ENCODE results near the gene KCNAB3.

The KCNAB3 gene

GRCh38 chr17:7940743-7941142 is 11.1 kb upstream of the KCNAB3 start:
- TF ChIP-seq, protein P1, sequence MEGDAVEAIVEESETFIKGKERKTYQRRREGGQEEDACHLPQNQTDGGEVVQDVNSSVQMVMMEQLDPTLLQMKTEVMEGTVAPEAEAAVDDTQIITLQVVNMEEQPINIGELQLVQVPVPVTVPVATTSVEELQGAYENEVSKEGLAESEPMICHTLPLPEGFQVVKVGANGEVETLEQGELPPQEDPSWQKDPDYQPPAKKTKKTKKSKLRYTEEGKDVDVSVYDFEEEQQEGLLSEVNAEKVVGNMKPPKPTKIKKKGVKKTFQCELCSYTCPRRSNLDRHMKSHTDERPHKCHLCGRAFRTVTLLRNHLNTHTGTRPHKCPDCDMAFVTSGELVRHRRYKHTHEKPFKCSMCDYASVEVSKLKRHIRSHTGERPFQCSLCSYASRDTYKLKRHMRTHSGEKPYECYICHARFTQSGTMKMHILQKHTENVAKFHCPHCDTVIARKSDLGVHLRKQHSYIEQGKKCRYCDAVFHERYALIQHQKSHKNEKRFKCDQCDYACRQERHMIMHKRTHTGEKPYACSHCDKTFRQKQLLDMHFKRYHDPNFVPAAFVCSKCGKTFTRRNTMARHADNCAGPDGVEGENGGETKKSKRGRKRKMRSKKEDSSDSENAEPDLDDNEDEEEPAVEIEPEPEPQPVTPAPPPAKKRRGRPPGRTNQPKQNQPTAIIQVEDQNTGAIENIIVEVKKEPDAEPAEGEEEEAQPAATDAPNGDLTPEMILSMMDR (IDR thresholded peaks at IDR 0.05; ENCODE audit: low read depth, low read length, missing control alignments) = no peak
- DNase-seq (ENCODE audit: extremely low read depth, low read depth) = no peak
- no peak overlapping the region for H3K4me3 ChIP-seq (replicated peaks; ENCODE audit: low read depth, low read length)

DNA sequence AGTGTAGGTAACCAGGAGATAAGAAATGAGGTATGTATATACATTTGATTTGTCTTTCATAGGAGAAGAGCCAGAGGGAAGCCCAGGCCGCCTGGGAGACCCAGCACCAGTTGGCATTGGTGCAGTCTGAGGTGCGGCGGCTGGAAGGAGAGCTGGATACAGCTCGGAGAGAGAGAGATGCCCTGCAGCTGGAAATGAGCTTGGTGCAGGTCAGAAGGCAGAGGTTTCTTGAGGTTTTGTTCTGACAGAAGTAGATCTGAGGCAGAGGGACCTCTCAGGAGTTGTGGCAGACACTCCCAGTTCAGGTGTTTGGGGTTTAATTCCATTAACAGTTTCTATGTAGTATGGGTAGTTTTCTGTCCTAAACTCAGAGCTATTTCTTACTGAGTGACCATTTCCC is 10.4 kb upstream of the KCNAB3 start:
- TF ChIP-seq, protein P1 (IDR thresholded peaks at IDR 0.05; ENCODE audit: low read depth, low read length, missing control alignments) = no peak
- no peak for DNase-seq (ENCODE audit: extremely low read depth, low read depth)

DNA sequence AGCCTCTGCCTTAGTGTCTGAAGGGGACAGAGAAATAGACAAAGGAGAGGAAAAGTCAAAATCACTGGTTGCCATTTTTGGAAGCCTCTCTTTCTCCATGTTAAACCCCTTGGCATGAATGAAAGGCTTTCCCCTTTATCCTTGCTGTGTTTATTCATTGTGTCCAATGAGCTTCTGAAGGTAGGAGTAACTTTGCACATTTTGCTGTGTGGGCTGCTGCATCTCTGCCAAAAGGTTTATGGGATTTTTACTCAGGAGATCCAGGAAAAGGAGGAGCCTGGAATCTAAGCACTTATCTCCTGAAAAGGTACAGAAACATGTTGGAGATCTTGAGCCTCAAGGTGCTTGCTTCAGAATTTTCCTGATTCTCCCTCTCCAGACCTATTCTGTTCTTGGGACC is 6.2 kb upstream of the KCNAB3 start:
- TF ChIP-seq, protein P1 (IDR thresholded peaks at IDR 0.05; ENCODE audit: low read depth, low read length, missing control alignments) = no peak
- DNase-seq (ENCODE audit: extremely low read depth, low read depth) = no peak
- no peak overlapping the region for H3K4me3 ChIP-seq (replicated peaks; ENCODE audit: low read depth, low read length)

More for the DNA sequence above, 10.4 kb upstream of the KCNAB3 start:
- no peak overlapping the region for H3K4me3 ChIP-seq (replicated peaks; ENCODE audit: low read depth, low read length)

- peak overlapping the region; percentile 87 for H3K4me3 ChIP-seq (replicated peaks; ENCODE audit: low read depth, low read length)
- DNase-seq (ENCODE audit: extremely low read depth, low read depth) = peak; percentile 32
- TF ChIP-seq, protein P1 (IDR thresholded peaks at IDR 0.05; ENCODE audit: low read depth, low read length, missing control alignments) = peak; percentile 23
Observed at GRCh38 chr17:7932949-7933348, 3.3 kb upstream of the KCNAB3 start.

- peak overlapping the region; percentile 87 for H3K4me3 ChIP-seq (replicated peaks; ENCODE audit: low read depth, low read length)
- DNase-seq (ENCODE audit: extremely low read depth, low read depth) = peak; percentile 9
- TF ChIP-seq, protein P1 (IDR thresholded peaks at IDR 0.05; ENCODE audit: low read depth, low read length, missing control alignments) = no peak
Observed at GRCh38 chr17:7932483-7932891, 2.8 kb upstream of the KCNAB3 start.

GRCh38 chr17:7931709-7932482 is 2.2 kb upstream of the KCNAB3 start, which contains the start of the genes CNTROB and TRAPPC1:
TSS of gene CNTROB (plus strand) at chr17:7932206. CDS start at chr17:7933080, 874 bp downstream.
TSS of gene TRAPPC1 (minus strand) at chr17:7931946. CDS start at chr17:7931829, 117 bp downstream.
- DNase-seq (ENCODE audit: extremely low read depth, low read depth) = peak; percentile 93
- TF ChIP-seq, protein P1 (IDR thresholded peaks at IDR 0.05; ENCODE audit: low read depth, low read length, missing control alignments) = no peak
- H3K4me3 ChIP-seq (replicated peaks; ENCODE audit: low read depth, low read length) = peak within 1 kb of the TSS; percentile 87
